HG02870 (cell line): ENCODE results near the gene MST1R.
"Not testable (repeated sequence)": the region's sequence is repeated elsewhere in the genome, so short reads cannot be mapped to it uniquely, and the experiment has no call there.

Source experiments
- ATAC-seq: cut with Tn5 transposase; IDR thresholded peaks from one replicate; pipeline ENCODE4 v1.9.1; 2021; ENCODE audit warnings: mild to moderate bottlenecking, moderate library complexity; ENCODE audit not compliant: unreplicated experiment

MST1R gene

GRCh38 chr3:49912881-49913281 lies 9.2 kb upstream of the MST1R start:
- ATAC-seq: no peak

GRCh38 chr3:49911611-49912010 lies 7.9 kb upstream of the MST1R start:
- no peak for ATAC-seq

- no peak for ATAC-seq
Measured at GRCh38 chr3:49911124-49911420, 7.4 kb upstream of the MST1R start.

- no peak for ATAC-seq
Measured at GRCh38 chr3:49910409-49911123, 6.9 kb upstream of the MST1R start.

- no peak for ATAC-seq
Measured at GRCh38 chr3:49908373-49909199, 4.9 kb upstream of the MST1R start.

- ATAC-seq: no peak
Measured at GRCh38 chr3:49906073-49906743, 2.5 kb upstream of the MST1R start.

GRCh38 chr3:49904448-49904847 lies 775 bp upstream of the MST1R start:
- ATAC-seq: not testable (repeated sequence)

GRCh38 chr3:49902511-49903345 lies 945 bp downstream of the MST1R start:
- ATAC-seq: no peak

- ATAC-seq: no peak
Measured at GRCh38 chr3:49901366-49902339, 2.0 kb downstream of the MST1R start.

GRCh38 chr3:49900491-49901153 lies 3.1 kb downstream of the MST1R start:
- ATAC-seq: no peak

- ATAC-seq: no peak
Measured at GRCh38 chr3:49899815-49900214, 3.9 kb downstream of the MST1R start.

- ATAC-seq: no peak
Measured at GRCh38 chr3:49898991-49899390, 4.7 kb downstream of the MST1R start.

- ATAC-seq: no peak
Measured at GRCh38 chr3:49896345-49896744, 7.3 kb downstream of the MST1R start.

GRCh38 chr3:49895791-49896190 lies 7.9 kb downstream of the MST1R start:
- ATAC-seq: no peak

GRCh38 chr3:49889296-49889695 lies 14.4 kb downstream of the MST1R start:
- ATAC-seq: no peak

GRCh38 chr3:49886922-49887265 lies 16.8 kb downstream of the MST1R start:
- ATAC-seq: no peak

- ATAC-seq: no peak
Measured at GRCh38 chr3:49883998-49884397, 19.7 kb downstream of the MST1R start.

- ATAC-seq: no peak
Measured at GRCh38 chr3:49882166-49882565, 21.5 kb downstream of the MST1R start.

GRCh38 chr3:49880581-49881315 lies 22.9 kb downstream of the MST1R start:
- ATAC-seq: no peak
